ENCODE measurements around the gene PRRT1B. TPM values are rescaled to one million over a fixed set of nuclear protein-coding genes. Genes with fewer than 3 reads are reported as not detected.

The PRRT1B gene
- polyA plus RNA-seq, 2 donors = not detected

Other genes with a start within 250 kb of the PRRT1B start
- gene PRRC2B, start 151.4 kb upstream of the PRRT1B start, polyA plus RNA-seq = 10 to 100 TPM; 26.8 to 60.0 TPM
- 10 to 100 TPM; 11.5 to 18.2 TPM for gene POMT1, start 42.6 kb upstream of the PRRT1B start, polyA plus RNA-seq
- gene UCK1, start 14.3 kb upstream of the PRRT1B start, polyA plus RNA-seq = 10 to 100 TPM; 17.3 to 19.4 TPM
- 10 to 100 TPM in 1 of 2 donors, 1 to 10 TPM in 1; 9.0 to 11.0 TPM for gene RAPGEF1, start 194.6 kb downstream of the PRRT1B start, polyA plus RNA-seq